NT2/D1 (cell line): ENCODE results near the gene SORCS3.

ENCODE experiments used
- YY1 ChIP-seq: IDR thresholded peaks from 2 replicates; pipeline ENCODE4 v1.6.1; 2011; ENCODE audit not compliant: insufficient read length, insufficient read depth
- ZNF274 ChIP-seq: IDR thresholded peaks from 2 replicates; pipeline ENCODE4 v1.6.1; 2011; ENCODE audit warnings: mild to moderate bottlenecking, low read depth, low read length

DNA sequence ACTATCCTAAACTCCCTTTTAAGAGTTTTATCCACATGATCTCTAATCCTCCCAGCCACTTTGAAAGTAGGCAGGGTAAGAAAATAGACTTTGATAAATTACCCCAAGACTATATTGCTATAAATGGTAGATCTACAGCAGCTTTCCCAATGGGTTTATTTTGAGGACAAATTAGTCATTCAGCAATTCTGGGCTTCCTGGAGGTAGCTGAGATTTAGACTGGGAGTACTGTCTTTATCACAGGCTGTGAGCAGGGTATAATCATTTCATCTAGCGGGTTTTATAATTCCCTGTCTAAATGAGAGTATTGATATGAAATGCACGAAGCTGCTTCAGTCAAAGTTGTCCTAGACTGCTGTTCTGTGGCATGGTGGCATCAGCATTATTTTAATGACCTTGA, 279.4 kb downstream of the SORCS3 start:
- TF ChIP-seq ZNF274 (no peak), YY1 (no peak)
